ENCODE measurements around the gene BATF3.

The BATF3 gene

GRCh38 chr1:212691561-212692071 lies 8.0 kb downstream of the BATF3 start:
- no peak overlapping the region for H3K27ac ChIP-seq
- TF ChIP-seq ZFX (IDR thresholded peaks at IDR 0.05) (no peak), CTCF (conservative IDR thresholded peaks at IDR 0.05) (no peak)

GRCh38 chr1:212690816-212691403 lies 8.7 kb downstream of the BATF3 start:
- no peak for TF ChIP-seq CTCF (conservative IDR thresholded peaks at IDR 0.05)
- TF ChIP-seq ZFX (IDR thresholded peaks at IDR 0.05): no peak

GRCh38 chr1:212689758-212690529 lies 9.7 kb downstream of the BATF3 start:
- no peak overlapping the region for H3K27ac ChIP-seq
- no peak for TF ChIP-seq CTCF (conservative IDR thresholded peaks at IDR 0.05)

More at GRCh38 chr1:212690816-212691403, 8.7 kb downstream of the BATF3 start:
- no peak overlapping the region for H3K27ac ChIP-seq

DNA sequence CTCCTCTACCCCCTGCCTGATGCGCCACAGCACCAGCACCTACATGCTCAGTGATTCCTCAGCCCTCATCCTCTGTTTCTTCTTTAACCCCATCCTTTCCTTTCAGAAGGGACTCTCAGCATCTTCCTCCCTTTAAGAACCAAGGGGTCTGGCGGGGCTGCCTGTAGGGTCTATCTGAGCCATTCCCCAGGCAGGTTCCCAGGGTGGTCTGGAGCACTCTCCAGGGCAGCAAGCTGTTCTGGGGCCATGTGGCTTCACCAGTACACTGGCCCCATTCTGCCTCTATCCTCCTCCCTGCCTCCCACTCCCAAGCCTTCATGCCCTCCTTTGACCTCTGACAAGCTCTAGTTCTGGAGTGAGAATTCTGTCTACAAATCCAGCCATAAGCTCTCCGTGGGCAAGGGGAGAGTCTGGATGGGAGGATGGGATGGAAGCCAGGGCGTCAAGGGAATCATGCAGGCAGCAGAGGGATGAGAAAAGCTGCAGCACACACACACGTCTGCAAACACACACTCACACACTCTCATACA lies 10.4 kb downstream of the BATF3 start:
- no peak for TF ChIP-seq CTCF (conservative IDR thresholded peaks at IDR 0.05)
- no peak for TF ChIP-seq ZFX (IDR thresholded peaks at IDR 0.05)

GRCh38 chr1:212688341-212689047 lies 11.1 kb downstream of the BATF3 start:
- H3K27ac ChIP-seq: no peak overlapping the region
- no peak for TF ChIP-seq ZFX (IDR thresholded peaks at IDR 0.05)
- no peak for TF ChIP-seq CTCF (conservative IDR thresholded peaks at IDR 0.05)

More for the DNA sequence above, 10.4 kb downstream of the BATF3 start:
- H3K27ac ChIP-seq: no peak overlapping the region

DNA sequence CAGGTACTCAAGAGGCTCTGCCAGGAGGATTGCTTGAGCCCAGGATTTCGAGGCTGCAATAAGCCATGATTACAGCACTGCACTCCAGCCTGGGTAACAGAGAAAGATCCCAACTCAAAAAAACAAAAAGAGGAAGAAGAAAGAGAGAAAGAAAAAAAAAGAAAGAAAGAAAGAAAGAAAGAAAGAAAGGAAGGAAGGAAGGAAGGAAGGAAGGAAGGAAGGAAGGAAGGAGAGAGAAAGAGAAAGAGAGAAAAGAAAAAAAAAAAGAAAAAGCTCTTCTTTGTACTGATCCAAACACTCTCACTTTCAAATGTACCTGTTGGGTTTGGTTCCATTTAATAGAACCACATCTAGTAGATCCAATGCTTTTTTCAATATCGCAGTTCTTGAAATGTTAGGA lies 11.8 kb downstream of the BATF3 start:
- no peak for TF ChIP-seq CTCF (conservative IDR thresholded peaks at IDR 0.05)
- H3K27ac ChIP-seq: no peak overlapping the region

Data from C4-2B (cell line).